Stimulated activated CD4-positive, alpha-beta T cell treated with anti-CD3 and anti-CD28 coated beads, Interleukin-15, amount 100 ng/mL, for 24 hours (primary cell): ENCODE data around the gene DENND5A.
"Not testable (repeated sequence)": the region's sequence is repeated elsewhere in the genome, so short reads cannot be mapped to it uniquely, and the experiment has no call there.

Experiments used
- DNase-seq: peaks from one replicate; pipeline ENCODE4 v3.0.0-alpha.2; 2020

The DENND5A gene

DNA sequence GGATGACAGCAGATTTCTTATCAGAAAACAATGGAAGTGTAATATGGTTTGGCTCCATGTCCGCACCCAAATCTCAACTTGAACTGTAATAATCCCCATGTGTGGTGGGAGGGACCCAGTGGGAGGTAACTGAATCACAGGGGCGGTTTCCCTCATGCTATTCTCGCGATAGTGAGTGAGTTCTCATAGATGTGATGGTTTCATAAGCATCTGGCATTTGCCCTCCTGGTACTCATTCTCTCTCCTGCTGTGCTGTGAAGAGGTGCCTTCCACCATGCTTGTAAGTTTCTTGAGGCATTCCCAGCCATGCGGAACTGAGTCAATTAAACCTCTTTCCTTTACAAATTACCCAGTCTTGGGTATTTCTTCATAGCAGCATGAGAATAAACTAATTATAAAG lies 92.8 kb downstream of the DENND5A start:
- DNase-seq: no peak

- no peak for DNase-seq
Observed at GRCh38 chr11:9170450-9170849, 94.7 kb downstream of the DENND5A start.

DNA sequence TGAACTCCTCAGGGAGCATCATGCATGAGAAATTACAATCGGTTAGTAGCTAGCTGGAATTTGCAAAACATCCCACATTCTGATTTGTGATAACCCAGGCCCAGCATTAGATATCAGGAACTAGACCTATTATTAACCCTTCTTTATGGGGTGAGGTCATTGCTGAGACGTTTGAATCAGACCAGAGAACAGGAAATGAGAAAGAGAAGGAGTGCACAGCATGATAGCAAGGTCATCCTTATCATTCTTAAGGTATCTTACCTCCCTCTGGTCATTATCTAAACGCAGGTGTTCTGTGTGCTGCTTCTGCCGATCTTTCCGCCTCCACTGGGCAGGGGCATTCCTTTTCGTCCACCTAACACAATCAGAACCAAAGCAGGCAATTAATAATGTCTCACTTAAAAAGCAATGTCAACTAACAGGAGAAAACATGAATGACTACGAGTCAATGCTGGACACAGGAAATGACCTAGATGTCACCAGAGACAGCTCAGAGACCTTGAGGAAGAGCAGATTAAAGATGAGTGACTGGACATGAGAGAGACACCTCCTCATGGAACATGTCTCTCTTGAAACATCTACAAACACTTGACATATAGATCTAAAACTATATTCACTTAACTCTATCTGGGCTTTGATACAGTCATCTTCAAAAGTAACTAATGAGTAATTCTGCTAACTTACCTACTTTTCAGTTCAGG lies 95.4 kb downstream of the DENND5A start:
- no peak for DNase-seq

DNA sequence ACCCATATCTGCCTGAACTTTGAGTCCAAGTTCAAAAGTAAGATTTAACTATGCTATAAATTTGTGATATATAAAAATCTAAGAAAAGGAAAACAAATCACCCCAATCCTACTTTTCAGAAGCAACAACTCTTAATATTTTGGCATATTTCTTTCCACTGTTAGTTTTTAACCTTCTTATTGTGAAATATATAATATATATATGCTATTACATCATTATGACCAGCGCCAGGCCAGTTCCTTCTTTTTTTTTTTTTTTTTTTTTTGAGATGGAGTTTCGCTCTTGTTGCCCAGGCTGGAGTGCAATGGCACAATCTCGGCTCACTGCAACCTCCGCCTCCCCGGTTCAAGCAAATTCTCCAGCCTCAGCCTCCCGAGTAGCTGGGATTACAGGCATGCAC lies 103.2 kb downstream of the DENND5A start:
- not testable (repeated sequence) for DNase-seq

DNA sequence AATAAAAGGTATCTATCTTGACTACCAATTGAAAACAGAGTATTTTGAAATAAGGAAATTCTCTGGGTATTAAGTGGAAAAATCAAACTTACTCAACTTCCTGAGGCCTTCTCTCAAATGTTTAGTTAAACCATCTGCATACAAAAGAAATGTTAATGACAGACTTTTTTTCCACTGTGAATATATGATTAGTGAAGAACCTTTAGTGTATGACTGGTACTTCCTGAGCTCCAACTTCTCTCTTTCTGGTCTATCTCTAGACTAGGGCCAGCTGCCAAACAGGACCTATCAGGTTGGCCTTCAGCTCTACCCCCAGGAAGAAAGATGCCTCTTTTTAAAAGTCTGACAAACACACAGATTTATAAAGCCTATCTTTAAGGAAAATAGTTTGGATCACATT lies 105.0 kb downstream of the DENND5A start:
- no peak for DNase-seq

DNA sequence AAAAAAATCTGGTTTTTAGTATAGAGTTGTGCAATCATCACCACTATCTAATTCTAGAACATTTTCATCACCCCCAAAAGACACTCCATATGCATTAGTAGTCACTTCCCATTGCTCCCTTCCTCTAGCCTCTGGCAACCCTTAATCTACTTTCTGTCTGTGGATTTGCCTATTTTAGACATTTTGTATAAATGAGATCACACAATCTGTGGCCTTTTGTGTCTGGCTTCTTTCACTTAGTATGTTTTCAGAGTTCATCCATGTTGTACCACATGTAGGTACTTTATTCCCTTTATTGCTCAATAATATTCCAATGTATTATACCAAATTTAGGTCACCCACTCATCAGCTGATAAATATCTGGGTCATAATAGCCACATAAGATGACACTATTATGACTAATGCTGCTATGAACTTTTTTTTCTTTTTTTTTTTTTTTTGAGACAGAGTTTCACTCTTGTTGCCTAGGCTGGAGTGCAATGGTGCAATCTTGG lies 106.2 kb downstream of the DENND5A start:
- no peak for DNase-seq

- no peak for DNase-seq
Observed at GRCh38 chr11:9155930-9156329, 109.2 kb downstream of the DENND5A start.

GRCh38 chr11:9153651-9154050 lies 111.5 kb downstream of the DENND5A start:
- no peak for DNase-seq

GRCh38 chr11:9151631-9152030 lies 113.5 kb downstream of the DENND5A start:
- DNase-seq: no peak

GRCh38 chr11:9150926-9151325 lies 114.2 kb downstream of the DENND5A start:
- DNase-seq: no peak

- DNase-seq: no peak
Observed at GRCh38 chr11:9150501-9150900, 114.6 kb downstream of the DENND5A start.

GRCh38 chr11:9148727-9149126 lies 116.4 kb downstream of the DENND5A start:
- DNase-seq: no peak

- no peak for DNase-seq
Observed at GRCh38 chr11:9148035-9148434, 117.1 kb downstream of the DENND5A start.

GRCh38 chr11:9146477-9146876 lies 118.7 kb downstream of the DENND5A start:
- DNase-seq: no peak

GRCh38 chr11:9145283-9145682 lies 119.9 kb downstream of the DENND5A start:
- DNase-seq: no peak

- DNase-seq: no peak
Observed at GRCh38 chr11:9144828-9145227, 120.3 kb downstream of the DENND5A start.

DNA sequence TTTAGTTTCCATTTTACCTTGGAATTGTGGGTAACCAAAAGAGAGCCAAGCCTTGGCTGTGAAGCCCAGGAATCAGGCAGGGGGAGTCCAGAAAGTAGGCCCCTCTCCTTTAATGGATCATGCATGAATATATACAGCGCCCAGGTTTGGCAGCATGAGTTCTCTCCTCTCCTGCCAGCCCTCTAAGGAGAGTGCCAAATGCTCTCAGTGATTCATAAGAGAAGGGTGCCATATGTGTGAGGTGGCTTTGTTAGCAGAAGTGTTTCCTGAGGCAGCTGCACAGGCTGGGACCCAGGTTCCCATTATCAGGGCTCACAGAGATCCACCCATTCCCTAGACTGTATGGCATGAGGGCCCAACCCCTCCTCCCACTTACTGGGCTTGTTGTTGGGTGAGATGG lies 121.4 kb downstream of the DENND5A start:
- DNase-seq: no peak

DNA sequence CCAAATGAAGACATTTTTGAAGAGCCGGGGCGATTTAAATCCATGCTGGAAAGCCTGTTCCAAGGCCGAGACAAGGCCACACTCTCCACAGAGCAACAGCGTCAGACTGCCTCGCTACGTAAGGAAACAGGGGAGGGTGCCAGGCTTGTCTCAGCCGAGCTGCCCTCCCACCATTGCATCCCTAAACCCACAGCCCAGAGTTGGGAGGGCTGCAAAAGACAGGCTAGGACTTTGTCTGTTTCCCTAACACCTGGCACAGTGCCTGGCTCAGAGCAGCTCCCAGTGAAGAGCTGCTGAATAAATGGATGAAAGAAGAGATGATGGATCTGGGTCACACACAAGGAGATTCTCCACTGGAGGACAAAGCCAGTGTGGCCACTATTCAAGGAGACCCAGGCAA lies 122.4 kb downstream of the DENND5A start:
- DNase-seq: no peak

- DNase-seq: no peak
Observed at GRCh38 chr11:9141186-9141585, 124.0 kb downstream of the DENND5A start.

DNA sequence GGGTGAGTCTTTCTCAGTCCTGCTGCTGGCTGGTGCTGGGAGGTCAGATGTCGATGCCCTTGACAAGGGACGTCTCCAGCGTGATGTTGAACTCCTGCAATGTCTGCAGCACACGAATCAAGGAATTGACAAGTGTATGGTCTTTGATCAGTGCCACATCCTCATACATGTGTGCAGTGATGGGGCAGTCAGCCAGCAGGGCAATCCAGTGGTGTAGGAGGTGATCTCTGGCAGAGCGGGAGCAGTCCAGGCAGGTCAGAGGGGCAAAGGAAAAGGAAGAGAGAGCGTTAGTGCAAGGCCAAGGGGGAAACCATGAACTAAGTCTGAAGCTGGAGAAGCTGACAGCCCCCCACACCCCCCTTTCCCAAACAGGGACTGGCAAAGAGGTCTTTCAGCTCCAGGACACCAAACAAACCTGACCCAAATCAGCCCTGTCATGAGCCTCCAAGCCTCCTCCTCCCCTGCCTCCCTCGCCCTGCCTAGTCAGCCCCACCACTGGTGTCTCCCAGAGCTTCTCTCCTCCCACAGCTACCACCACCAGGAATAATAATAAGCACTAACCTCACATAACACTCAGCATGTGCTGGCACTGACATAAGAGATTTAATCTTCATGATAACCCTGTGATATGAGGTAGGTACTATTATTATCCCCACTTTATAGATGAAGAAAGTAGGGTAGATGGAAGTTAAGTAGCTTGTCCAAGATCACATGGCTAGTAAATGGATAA lies 125.4 kb downstream of the DENND5A start:
- no peak for DNase-seq

GRCh38 chr11:9138612-9139579 lies 126.3 kb downstream of the DENND5A start:
- DNase-seq: peak; percentile 41

GRCh38 chr11:9138133-9138453 lies 127.1 kb downstream of the DENND5A start:
- DNase-seq: no peak
